Neural progenitor cell (in vitro differentiated cells): ENCODE data around the gene ARF1. TPM values are rescaled to one million over a fixed set of nuclear protein-coding genes. Genes with fewer than 3 reads are reported as not detected.
A peak's percentile ranks its signal among the peaks of the same experiment; 100 is the strongest.

Experiments
- DNase-seq: peaks from one replicate; pipeline ENCODE4 v3.0.0-alpha.2; 2016; ENCODE audit warnings: low spot score
- H2AFZ ChIP-seq: fragments of 200-600 bp; sonication (generic); replicated peaks from 2 replicates; pipeline ENCODE4 v1.6.1; 2016; ENCODE audit warnings: antibody characterized with exemption
- H3F3A ChIP-seq: fragments of 200-600 bp; sonication (generic); 2 replicates; pipeline ENCODE4 v1.6.1; 2016; ENCODE audit warnings: antibody characterized with exemption, low read depth
- H3K27ac ChIP-seq: fragments of 200-600 bp; sonication (generic); 2 replicates; pipeline ENCODE4 v1.5.1; 2016; ENCODE audit warnings: mild to moderate bottlenecking
- H3K27me3 ChIP-seq: fragments of 200-600 bp; sonication (generic); 2 replicates; pipeline ENCODE4 v1.6.1; 2016; ENCODE audit warnings: mild to moderate bottlenecking, moderate library complexity
- H3K36me3 ChIP-seq: fragments of 200-600 bp; sonication (generic); 2 replicates; pipeline ENCODE4 v1.5.1; 2016
- H3K4me1 ChIP-seq: fragments of 200-600 bp; sonication (generic); 2 replicates; pipeline ENCODE4 v1.6.1; 2016; ENCODE audit warnings: mixed run types
- H3K4me2 ChIP-seq: fragments of 200-600 bp; sonication (generic); 2 replicates; pipeline ENCODE4 v1.6.1; 2016
- H3K4me3 ChIP-seq: fragments of 200-600 bp; sonication (generic); 2 replicates; pipeline ENCODE4 v1.5.1; 2016
- H3K79me2 ChIP-seq: fragments of 200-600 bp; sonication (generic); 2 replicates; pipeline ENCODE4 v1.6.1; 2016; ENCODE audit warnings: low read depth
- H3K9ac ChIP-seq: fragments of 200-600 bp; sonication (generic); 2 replicates; pipeline ENCODE4 v1.6.1; 2016
- H3K9me3 ChIP-seq: fragments of 200-600 bp; sonication (generic); 2 replicates; pipeline ENCODE4 v1.5.1; 2016; ENCODE audit warnings: low read depth
- H4K20me1 ChIP-seq: fragments of 200-600 bp; sonication (generic); 2 replicates; pipeline ENCODE4 v1.6.1; 2016; ENCODE audit warnings: low read depth
- H3K27ac Mint-ChIP-seq: 3 replicates; pipeline ENCODE4 v1.8.0; 2021; ENCODE audit warnings: mixed read lengths
- H3K27me3 Mint-ChIP-seq: 2 replicates; pipeline ENCODE4 v1.8.0; 2022; ENCODE audit warnings: low read depth, mild to moderate bottlenecking, inconsistent platforms, moderate library complexity, mixed read lengths; ENCODE audit not compliant: insufficient read depth
- H3K36me3 Mint-ChIP-seq: 3 replicates; pipeline ENCODE4 v1.8.0; 2021; ENCODE audit warnings: mixed read lengths
- H3K4me1 Mint-ChIP-seq: 3 replicates; pipeline ENCODE4 v1.8.0; 2021; ENCODE audit warnings: mixed read lengths
- H3K4me3 Mint-ChIP-seq: 3 replicates; pipeline ENCODE4 v1.8.0; 2021; ENCODE audit warnings: mild to moderate bottlenecking, moderate library complexity, mixed read lengths
- H3K9me3 Mint-ChIP-seq: 3 replicates; pipeline ENCODE4 v1.8.0; 2020; ENCODE audit warnings: mixed read lengths
- CTCF ChIP-seq: fragments of 200-600 bp; sonication (generic); IDR thresholded peaks from 2 replicates; pipeline ENCODE4 v1.5.1; 2017; ENCODE audit warnings: antibody characterized with exemption, mild to moderate bottlenecking
- EZH2 ChIP-seq: fragments of 200-600 bp; sonication (generic); IDR thresholded peaks from 2 replicates; pipeline ENCODE4 v1.6.1; 2017; ENCODE audit warnings: antibody characterized with exemption, mild to moderate bottlenecking, moderate library complexity
- EZH2phosphoT487 ChIP-seq: fragments of 200-600 bp; sonication (generic); IDR thresholded peaks from 2 replicates; pipeline ENCODE4 v1.6.1; 2017; ENCODE audit warnings: antibody characterized with exemption
- total RNA-seq: library from RNA; depleted of rRNA; stranded (reverse); fragments of >200 nt; gene quantifications from 2 replicates; pipeline ENCODE4 v1.2.3, GENCODE V29; 2015; ENCODE audit warnings: low replicate concordance

Gene ARF1
- total RNA-seq, 1 donor from 2014 or later, result 95.1 TPM

DNA sequence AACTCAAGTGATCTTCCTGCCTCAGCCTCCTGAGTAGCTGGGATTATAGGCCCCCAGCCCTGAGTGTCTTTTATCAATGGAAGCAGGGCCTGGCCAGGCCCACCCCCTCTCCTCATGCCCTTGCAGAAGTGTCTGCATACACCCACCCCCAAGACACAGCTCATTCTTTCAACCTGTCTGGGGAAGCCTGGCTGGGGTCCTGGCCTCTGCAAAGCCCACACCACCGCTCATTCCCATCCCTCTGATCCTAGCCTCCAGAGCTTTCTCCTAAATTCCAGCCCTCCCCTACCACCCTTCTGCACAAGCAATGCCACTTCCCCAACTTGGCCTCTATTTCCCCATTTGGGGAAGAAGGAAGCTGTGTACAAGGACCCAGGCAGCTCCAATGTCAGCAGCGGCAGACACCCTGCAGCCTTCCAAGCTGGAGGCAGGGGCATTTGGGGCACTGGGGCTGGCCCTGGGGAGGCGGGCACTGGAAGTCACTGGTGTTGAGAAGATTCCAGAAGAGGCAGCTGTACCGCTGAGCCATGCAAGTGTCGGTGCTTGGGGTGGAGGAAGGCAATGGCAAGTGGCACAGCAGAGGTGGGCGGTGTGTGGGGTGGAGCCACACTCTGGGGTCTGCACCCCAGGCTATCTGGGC, 33.7 kb upstream of the ARF1 start:
- H3F3A ChIP-seq, result no peaks in the 10 kb centered on the region
- Mint-ChIP-seq H3K4me3 (peak overlapping the region; percentile 23), H3K27me3 (peaks cover 24% of the 10 kb centered on the region), H3K4me1 (peaks cover 35% of the 10 kb centered on the region), H3K27ac (peak overlapping the region; percentile 36), H3K9me3 (peaks cover 11% of the 10 kb centered on the region), H3K36me3 (peaks cover 32% of the 10 kb centered on the region)
- no peak overlapping the region for H2AFZ ChIP-seq
- no peak overlapping the region for H3K9ac ChIP-seq
- TF ChIP-seq CTCF (no peak), EZH2phosphoT487 (no peak), EZH2 (no peak)
- no peaks in the 10 kb centered on the region for H3K4me1 ChIP-seq
- no peak for DNase-seq
- no peak overlapping the region for H3K4me3 ChIP-seq
- no peaks in the 10 kb centered on the region for H3K36me3 ChIP-seq
- H3K27ac ChIP-seq, result no peak overlapping the region
- no peak overlapping the region for H3K4me2 ChIP-seq
- no peaks in the 10 kb centered on the region for H4K20me1 ChIP-seq
- no peaks in the 10 kb centered on the region for H3K79me2 ChIP-seq
- peaks cover 80% of the 10 kb centered on the region for H3K27me3 ChIP-seq
- no peaks in the 10 kb centered on the region for H3K9me3 ChIP-seq

GRCh38 chr1:228050571-228051231, 31.8 kb upstream of the ARF1 start:
- Mint-ChIP-seq H3K36me3 (peaks cover 32% of the 10 kb centered on the region), H3K4me3 (no peak overlapping the region), H3K27ac (no peak overlapping the region), H3K9me3 (peaks cover 13% of the 10 kb centered on the region), H3K4me1 (peaks cover 23% of the 10 kb centered on the region), H3K27me3 (peaks cover 24% of the 10 kb centered on the region)
- no peaks in the 10 kb centered on the region for H3F3A ChIP-seq
- H3K9ac ChIP-seq, result no peak overlapping the region
- no peaks in the 10 kb centered on the region for H4K20me1 ChIP-seq
- H3K4me1 ChIP-seq, result no peaks in the 10 kb centered on the region
- peaks cover 80% of the 10 kb centered on the region for H3K27me3 ChIP-seq
- H2AFZ ChIP-seq, result no peak overlapping the region
- DNase-seq, result no peak
- H3K4me3 ChIP-seq, result no peak overlapping the region
- no peak overlapping the region for H3K27ac ChIP-seq
- H3K9me3 ChIP-seq, result no peaks in the 10 kb centered on the region
- no peaks in the 10 kb centered on the region for H3K79me2 ChIP-seq
- H3K36me3 ChIP-seq, result no peaks in the 10 kb centered on the region
- no peak overlapping the region for H3K4me2 ChIP-seq
- TF ChIP-seq CTCF (no peak), EZH2 (no peak), EZH2phosphoT487 (no peak)

DNA sequence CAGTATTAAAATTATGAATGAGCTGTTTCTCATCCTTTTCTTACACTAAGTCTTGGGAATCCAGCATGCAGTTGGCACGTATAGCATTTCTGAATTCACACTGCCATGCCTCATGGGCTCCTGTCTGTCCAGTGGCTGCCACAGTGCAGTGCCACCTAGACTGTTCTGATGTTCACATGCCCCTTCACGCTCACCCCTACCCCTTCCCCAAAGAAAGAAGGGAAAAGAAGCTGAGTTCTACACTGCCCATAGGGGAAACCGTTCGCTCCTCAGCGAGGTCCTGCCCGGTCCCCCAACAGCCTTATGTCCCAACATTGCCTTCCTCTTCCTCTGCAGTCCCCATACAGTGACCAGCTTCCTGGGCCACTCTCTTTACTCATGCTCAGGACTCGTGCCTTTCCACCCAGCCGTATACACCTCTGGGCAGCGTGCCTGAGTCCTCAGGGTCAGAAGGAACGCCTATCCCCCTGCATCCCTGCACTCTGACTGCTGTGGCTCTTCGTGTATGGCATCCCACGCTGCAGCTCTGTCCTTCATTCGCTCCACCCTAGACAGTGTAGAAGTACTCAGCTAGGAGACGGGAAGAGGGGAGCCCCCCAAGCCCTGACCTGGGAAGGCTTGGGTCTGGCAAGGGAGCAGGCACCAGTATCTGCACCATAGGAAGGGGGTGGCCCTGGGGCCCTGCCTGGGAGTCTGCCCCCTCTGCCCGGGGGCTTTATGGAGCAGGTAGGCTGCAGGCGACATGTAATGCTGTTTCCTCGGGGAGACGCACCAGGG, 24.1 kb upstream of the ARF1 start:
- H3K4me1 ChIP-seq, result peaks cover 4% of the 10 kb centered on the region
- H3K4me3 ChIP-seq, result no peak overlapping the region
- H3K27ac ChIP-seq, result no peak overlapping the region
- Mint-ChIP-seq H3K27ac (no peak overlapping the region), H3K27me3 (peaks cover 34% of the 10 kb centered on the region), H3K36me3 (peaks cover 24% of the 10 kb centered on the region), H3K9me3 (peaks cover 17% of the 10 kb centered on the region), H3K4me1 (peaks cover 12% of the 10 kb centered on the region), H3K4me3 (peak overlapping the region; percentile 50)
- H3K9me3 ChIP-seq, result no peaks in the 10 kb centered on the region
- H3K79me2 ChIP-seq, result no peaks in the 10 kb centered on the region
- no peak overlapping the region for H3K4me2 ChIP-seq
- TF ChIP-seq EZH2, result no peak
- TF ChIP-seq EZH2phosphoT487, result no peak
- TF ChIP-seq CTCF, result no peak
- H2AFZ ChIP-seq, result no peak overlapping the region
- H4K20me1 ChIP-seq, result no peaks in the 10 kb centered on the region
- H3K36me3 ChIP-seq, result no peaks in the 10 kb centered on the region
- peaks cover 99% of the 10 kb centered on the region for H3K27me3 ChIP-seq
- no peak overlapping the region for H3K9ac ChIP-seq
- DNase-seq, result no peak
- no peaks in the 10 kb centered on the region for H3F3A ChIP-seq
